HG02588 (cell line): ENCODE measurements around the gene CACNA1B.

ENCODE experiments used
- ATAC-seq: cut with Tn5 transposase; IDR thresholded peaks from one replicate; pipeline ENCODE4 v1.9.1; 2021; ENCODE audit warnings: mild to moderate bottlenecking, moderate library complexity; ENCODE audit not compliant: unreplicated experiment

Gene CACNA1B

DNA sequence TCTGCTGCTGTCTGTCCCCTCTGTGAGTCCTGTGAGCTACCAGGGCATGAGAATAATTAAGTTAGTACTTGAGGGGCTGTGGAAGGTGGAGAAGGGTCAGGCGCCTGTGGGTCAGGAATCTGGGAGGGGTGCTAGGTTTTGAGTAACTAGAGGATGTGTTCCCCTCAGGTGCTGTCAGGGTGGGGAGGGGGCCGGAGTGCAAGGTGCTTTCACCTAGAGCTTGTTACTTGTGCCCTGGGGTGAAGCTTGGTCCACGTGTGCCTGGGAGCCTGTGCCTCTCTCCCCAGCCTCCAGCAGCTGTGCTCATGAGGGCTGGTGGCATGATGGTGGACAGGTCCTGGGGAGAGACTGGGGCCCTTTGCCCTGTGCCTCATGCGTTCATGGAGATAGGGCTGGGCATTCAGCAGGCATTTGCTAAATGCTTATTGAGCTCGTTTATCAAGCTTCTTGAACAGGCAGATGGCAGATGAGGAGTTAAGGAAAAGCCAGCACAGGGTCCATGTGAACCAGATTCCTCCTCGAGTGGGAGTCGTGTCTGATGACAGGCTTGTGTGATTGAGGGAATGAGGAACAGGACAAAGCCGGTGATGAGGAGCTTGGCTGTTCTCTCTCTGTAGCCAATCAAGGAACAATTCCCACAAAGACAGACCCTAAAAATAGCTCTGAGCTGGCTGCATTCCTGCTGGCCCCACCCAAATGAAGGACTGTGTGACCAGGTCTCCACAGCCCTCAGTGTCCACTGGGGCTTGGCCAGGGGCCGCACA, 40.9 kb downstream of the CACNA1B start:
- ATAC-seq, result no peak

DNA sequence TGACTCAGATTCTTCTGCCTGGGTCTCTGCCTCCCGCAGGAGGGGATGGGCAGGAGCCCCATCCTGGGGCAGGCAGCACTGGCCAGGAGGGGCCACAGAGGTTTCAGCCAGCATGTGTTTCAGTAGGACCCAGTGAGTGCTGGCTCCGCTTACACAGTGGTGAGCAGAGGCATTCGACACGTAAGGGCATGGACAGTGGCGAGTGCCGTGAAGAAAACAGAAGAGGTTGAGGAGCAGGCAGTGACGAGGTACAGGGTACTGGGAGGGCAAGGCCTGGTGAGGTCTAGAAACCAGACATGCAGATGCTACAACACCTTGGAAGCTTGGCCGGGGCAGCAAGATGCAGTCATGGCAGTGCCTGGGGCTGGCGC, 41.5 kb downstream of the CACNA1B start:
- ATAC-seq, result no peak

DNA sequence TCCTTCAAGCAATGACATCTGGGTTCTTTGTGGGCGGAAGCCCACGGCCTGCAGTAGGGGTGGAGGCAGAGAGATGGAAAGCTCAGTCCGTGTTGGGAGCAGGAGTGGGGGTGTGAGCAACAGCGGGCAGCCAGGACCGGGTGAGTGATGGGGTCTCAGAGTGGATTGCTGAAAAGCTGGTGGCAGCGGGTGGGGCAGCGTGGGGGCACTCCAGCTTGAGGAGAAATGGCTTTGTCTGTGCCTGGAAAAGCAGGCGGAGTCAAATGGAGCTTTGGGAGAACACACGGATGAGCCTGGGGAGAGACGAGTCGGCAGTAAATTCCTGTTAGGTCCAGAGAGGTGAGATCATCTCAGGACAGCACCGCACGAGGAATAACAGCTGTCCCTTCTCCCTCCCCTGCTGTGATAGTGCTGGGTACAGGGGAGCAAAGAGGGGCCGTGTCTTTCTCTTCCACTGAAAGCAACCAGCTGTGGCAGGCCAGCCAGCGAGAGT, 42.1 kb downstream of the CACNA1B start:
- no peak for ATAC-seq

DNA sequence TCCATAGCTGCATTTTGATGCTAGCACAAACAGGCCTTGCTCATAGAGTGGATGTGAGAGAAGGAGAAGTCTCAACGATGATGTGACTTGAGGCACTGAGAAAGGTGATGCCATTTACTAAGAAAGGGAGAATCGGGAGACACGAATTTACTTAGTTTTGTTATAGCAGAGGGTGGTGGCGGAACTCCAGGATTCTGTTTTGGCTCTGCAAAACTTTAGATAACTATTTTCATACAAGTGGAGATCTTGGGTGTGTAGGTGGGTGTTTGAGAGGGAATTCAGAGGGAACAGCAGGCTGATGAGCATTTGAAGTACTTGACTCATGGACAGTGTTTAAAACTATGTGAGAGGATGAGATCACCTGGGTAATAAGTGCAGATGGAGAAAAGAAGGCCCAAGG, 43.2 kb downstream of the CACNA1B start:
- no peak for ATAC-seq

DNA sequence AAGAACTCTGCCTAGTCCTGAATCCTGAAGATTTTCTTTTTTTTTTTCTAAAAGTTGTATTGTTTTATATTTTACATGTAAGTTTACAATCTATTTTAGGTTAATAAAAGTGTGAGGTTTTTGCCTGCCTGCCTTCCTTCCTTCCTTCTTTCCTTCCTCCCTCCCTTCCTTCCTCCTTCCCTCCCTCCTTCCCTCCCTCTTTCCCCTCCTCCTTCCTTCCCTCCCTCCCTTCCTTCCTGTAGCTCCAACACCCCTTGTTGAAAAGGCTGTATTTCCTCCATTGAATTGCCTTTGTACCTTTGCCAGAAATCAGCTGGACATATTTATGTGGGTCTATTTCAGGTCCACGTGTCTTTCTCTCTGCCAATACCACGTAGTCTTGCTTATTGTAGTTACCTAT, 46.6 kb downstream of the CACNA1B start:
- ATAC-seq, result no peak

DNA sequence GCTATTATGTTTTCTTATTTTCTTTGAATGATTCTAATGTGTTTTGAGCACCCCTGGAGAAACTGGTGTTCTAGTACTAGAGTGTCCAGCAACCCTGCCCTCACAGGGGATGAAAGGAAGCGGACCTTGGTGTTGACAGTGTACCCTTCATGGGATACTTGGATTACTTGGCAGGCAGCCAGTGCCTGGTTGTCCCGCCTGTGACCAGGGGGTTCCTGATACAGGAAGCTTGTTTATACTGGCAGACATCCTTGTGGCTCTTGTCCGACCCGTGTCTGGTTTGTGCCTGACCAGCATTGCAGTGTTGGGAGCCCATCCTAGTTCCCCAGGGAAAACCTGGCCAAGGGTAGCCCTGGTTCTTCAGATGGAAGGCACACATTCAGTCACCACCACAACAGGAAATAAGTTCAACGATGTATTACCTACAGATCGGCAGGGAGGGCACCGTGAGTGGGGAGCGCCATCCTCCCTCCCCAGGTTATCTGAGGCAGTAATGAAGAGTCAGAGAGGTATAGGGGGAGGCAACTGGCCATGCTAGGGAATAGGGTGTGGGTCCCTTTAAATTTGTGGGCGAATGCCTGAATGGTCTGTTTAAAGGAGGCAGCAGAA, 47.3 kb downstream of the CACNA1B start:
- no peak for ATAC-seq

DNA sequence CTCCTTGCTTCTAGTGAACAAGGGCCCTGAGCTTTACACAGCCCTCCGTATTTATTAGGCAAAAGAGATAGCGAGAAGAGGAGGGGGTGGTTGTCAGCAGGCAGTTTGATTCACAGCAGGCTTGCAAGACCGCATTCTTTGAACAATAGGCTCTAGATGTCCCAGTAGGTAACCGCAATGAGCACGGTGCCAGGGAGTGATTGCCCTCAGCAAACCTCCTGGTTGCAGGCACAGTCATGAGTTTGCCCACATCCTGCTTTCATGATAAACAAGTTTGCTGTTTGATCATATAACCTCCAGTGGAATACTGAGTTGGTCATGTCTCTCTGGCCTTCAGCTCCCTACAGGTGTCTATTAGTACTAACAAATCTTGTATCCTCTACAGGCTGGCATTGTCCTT, 66.1 kb downstream of the CACNA1B start:
- ATAC-seq, result no peak

DNA sequence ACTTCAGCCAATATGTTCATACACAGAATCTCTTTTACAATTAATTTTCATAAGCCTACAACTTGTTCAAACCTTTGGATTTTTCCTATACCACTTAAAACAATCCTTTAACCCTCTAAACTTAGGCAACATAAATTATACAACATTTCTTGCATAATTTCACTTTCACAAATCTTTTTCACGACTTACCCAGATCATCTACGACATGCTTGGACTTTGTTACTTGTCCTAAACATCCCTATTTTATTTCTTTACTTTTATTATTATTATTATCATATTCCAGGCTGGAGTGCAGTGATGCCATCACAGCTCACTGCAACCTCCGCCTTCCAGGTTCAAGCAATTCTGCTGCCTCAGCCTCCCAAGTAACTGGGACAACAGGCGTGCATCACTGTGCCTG, 68.0 kb downstream of the CACNA1B start:
- ATAC-seq, result no peak

DNA sequence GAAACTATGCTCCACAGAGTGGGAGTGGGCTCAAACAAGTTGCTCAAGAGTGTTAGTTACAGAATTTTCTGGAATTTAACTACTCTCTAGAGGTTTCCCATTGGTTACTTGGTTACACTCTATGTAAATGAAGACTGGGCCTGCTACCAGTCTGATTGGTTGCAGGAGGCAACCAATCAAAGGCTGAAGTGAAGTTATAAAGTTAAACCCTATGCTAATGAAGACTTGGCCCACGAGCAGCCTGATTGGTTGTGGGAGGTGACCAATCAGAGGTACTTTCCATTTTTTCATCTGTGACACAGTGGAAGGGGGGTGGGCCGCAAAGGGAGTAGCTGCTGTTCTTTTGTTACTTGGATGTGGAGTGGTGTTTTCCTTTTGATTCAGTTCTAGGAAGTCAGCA, 69.4 kb downstream of the CACNA1B start:
- no peak for ATAC-seq

DNA sequence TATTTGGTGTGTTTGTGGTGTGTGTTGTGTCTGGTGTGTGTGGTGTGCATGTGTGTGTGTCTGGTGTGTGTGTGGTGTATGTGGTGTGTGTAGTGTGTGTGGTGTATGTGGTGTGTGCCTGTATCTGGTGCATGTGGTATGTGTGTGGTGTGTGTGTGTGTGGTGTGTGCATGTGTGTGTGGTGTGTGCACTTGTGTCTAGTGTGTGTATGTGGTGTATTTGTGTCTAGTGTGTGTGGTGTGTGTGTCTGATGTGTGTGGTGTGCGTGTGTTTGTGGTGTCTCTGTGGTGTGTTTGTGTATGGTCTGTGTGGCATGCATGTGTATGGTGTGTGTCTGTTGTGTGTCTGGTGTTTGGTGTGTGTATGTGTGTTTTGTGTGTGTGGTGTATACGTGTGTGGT, 71.1 kb downstream of the CACNA1B start:
- no peak for ATAC-seq

DNA sequence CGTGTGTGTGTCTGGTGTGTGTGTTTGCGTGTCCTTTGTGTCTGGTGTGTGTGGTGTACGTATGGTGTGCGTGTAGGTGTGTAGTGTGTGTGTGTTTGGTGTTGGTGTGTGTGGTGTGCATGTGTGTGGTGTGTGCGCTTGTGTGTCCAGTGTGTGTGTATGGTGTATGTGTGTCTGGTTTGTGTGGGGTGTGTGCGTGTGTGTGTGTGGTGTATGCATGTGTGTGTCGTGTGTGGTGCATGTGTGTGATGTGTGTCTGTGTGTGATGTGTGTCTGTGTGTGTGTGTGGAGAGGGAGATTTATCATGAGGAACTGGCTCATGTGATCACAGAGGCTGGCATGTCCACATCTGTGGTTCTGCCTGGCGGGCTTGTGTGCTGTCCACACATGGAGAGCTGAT, 71.7 kb downstream of the CACNA1B start:
- no peak for ATAC-seq

DNA sequence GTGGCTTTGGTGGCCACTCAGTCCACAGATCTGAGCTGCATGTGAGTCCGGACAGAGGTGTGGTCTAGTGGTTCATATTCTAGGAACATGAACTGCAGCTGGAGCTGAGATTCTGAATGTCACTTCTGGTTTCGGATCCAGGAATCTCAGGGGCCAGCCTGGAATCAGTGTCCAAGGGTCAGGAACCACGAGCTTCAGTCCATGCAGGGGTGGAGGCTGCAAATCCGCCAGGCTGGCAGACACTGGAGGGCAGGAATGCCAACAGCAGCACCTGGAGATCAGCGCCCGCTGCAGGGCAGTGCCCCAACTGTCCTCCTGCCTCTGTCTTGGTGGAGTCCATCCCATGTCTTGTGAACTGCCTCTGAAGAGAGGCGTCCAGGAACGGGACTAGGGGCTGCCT, 73.5 kb downstream of the CACNA1B start:
- no peak for ATAC-seq

DNA sequence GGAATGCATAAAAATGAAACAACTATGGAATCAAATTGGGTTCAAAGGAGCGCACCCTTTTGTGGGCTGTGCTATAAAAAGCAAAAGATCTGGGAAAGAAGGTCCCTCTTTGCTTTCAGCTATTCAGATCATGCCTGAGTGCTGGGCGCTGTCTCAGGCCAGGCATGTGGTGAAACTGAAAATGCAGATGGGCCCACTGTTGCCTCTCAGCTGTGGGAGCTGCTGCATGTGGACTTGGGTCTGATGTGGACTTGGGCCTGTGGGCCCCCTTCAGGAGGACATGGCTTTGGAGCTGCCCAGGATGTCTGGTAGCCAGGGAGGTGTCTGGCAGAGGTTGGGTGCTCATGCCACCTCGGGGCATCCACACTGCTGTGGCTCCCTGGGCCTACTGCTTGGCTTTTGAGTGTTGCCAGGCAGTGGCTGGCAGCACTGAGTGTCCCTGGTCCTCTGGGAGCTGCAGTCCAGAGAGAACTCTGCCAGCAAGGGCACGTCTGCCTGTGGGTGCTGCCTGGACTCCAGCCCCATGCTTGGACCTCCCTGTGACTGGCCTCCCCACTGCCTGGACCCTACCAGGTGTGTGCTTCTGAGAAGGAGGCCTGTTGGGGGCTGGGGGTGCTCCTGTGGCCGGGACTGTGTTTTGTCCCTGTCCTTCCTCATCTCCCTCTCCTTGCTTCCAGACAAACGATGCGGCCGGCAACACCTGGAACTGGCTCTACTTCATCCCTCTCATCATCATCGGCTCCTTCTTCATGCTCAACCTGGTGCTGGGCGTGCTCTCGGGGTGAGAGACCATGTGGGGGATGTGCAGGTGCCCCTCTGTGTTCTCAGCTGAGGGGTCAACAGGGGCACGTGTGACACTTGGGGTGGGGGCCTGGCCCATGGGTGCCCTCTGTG, 74.3 kb downstream of the CACNA1B start:
- ATAC-seq, result no peak

DNA sequence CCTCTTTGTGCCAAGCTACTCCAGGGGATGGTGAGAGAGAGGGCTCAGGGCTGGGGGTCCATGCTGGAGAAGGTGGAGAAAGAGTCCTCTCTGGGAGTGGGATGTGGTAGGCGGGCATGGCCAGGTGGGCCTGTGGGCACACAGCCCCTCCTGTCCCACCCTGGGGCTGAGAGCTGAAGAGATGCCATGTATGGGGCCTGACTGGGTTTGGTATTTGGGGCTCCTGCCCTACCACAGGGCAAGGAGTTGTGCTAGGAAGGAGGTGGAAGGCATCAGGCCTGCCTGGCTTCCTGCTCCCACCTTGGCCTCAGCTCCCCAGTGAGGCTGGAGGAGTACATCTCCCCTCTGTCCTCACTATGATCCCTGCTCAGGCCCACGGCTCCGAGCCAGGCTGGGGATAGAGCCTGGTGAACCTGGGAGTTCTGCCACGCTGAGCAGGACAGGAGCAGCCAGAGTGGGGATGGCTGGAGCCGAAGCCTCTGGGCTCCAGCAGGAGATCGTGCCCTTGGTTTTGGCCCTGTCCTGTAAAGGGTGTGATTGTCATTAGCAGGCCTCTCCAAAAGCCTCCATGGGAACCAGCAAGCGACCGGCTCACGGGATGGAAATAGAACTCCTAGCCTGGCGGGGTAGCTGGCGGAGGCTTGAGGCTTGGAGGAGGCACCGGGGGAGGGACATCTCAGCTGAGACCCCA, 75.5 kb downstream of the CACNA1B start:
- ATAC-seq, result no peak

DNA sequence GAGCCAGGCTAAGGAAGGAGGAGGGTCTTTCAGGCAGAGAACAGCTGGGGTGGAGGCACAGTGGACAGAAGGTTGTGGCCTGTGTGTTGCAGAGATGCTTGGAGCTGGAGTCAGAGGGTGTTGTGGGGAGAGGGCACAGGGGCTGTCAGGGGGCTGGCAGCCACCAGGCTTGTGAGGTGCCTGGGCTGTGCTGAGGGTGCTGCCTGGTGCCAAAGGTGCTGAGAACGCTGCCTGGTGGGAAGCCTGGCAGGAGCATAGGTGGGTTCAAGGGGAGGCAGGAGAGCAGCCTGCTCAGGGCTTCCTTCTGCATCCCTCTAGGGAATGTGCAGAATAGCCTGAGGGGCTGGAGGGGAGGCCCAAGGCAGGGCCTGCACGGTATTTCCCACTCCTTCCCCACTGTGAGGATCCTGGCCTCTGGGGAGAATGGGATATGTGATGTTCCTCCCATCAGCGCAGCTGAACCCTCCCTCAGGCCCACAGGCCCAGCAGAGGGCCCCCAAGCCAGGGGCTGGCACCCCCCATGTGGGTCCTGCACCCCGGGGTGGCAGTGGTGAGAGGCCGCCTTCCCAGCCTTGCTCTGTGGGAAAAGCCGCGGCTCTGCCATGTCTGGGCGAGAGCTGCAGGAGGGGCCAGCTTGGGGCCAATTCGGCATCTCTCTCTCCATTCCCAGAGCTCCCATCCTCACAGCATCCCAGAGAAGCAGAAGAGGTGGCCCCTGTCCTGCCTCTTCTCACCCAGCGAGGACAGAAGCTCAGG, 76.3 kb downstream of the CACNA1B start:
- no peak for ATAC-seq

DNA sequence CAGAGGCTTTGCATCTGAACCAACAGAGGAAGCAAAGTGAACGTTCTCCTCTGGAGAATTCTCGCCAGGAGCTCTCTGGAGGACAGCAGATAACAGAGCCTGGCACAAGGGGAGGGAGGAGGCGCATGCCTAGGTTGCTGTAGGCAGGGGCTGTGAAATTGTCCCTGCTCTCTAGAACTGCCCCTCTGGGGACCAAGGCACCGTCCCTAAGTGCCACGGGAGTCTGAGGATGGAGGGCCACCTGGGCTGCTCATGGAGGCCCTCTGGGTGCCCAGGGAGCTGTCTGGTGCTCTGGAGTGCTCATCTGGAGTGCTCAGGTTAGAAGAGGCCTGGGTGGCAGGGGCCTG, 77.6 kb downstream of the CACNA1B start:
- ATAC-seq, result no peak

DNA sequence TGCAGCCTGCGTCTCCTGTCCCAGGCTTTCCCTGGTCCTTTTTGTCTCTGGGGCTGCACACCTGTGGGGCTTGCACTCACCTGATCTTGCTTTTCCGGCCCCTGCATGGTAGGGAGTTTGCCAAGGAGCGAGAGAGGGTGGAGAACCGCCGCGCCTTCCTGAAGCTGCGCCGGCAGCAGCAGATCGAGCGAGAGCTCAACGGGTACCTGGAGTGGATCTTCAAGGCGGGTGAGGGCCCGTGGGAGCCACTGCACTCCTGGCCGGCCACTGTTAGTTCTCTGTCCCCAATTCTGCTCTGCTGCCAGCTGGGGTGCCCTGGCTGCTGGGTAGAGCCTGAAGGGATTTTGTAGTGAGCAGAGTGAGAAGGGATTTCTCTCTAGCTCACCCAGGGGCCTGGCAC, 78.0 kb downstream of the CACNA1B start:
- no peak for ATAC-seq

DNA sequence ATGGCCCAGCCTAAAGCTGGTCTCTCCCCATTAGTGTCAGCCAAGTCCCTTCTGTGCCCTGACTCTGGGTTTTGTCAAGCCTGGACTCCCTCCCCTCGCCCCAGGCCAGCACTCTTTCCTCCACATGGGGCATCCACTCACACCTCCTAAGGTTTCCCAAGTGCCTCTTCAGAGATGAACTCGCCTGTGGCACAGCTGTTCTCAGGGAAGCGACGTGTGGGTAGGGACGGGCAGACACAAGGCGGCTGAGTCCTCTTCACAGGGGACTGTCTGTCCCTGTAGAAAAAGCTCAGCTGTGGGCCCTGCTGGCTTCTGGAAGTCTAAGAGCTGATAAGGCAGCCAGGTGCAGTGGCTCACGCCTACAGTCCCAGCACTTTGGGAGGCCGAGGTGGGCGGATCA, 78.5 kb downstream of the CACNA1B start:
- no peak for ATAC-seq

DNA sequence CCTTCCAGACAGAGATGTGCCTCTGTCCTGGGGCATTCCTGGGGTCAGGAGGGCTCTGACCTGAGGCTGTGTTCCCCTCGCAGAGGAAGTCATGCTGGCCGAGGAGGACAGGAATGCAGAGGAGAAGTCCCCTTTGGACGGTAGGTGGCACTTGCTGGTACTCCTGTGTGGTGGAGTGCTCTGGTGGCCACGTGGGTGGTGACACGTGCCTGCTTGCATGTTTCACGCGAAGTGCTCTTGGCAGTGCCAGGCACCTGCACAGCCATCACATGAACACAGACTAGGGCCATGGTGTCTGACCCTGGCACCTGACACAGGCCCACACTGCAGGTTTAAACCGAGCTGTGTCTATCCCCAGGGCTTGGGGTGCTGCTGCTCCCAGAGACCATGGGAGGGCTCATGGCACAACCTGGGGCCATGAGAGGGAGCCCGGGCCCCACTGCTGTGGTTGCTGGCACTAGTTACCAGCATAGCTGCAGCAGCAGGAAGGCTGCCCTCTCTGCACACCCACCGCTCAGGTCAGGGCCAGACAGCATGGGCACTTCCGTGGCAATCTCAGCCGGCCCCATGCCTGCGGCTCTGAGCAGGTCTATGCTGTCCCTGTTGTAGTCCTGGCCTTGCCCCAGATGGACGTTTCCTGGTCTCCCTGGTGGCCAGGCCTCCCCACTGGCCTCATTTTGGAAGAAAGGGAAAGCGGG, 79.3 kb downstream of the CACNA1B start:
- ATAC-seq, result no peak
